Choroid plexus epithelial cell (primary cell): ENCODE results near the gene WDR46.

ENCODE experiments used
- DNase-seq: peaks from one replicate; pipeline ENCODE4 v3.0.0-alpha.2; 2010; ENCODE audit warnings: low read depth
- H3K4me3 ChIP-seq: 2 replicates; pipeline ENCODE4 v1.5.1; 2011; ENCODE audit warnings: low read depth, mild to moderate bottlenecking, control low read depth, low read length, moderate library complexity
- CTCF ChIP-seq: conservative IDR thresholded peaks from 2 replicates; pipeline ENCODE4 v1.5.1; 2011; ENCODE audit warnings: low read depth, mild to moderate bottlenecking, control low read depth, inconsistent platforms, low read length, moderate library complexity

Gene WDR46

GRCh38 chr6:33288921-33289783, at the start of gene WDR46, which contains the start of gene PFDN6:
Gene WDR46 (minus strand): TSS chr6:33289239. CDS start chr6:33289170, 69 bp downstream.
Gene PFDN6 (plus strand): TSS chr6:33289601. CDS start chr6:33289857, 256 bp downstream.
- TF ChIP-seq CTCF, result no peak
- DNase-seq, result peak; percentile 92
- peak within 1 kb of the TSS; percentile 87 for H3K4me3 ChIP-seq

GRCh38 chr6:33336495-33336894, 47.5 kb upstream of the WDR46 start:
- DNase-seq, result no peak
- TF ChIP-seq CTCF, result no peak
- H3K4me3 ChIP-seq, result no peak overlapping the region

- no peak overlapping the region for H3K4me3 ChIP-seq
- no peak for TF ChIP-seq CTCF
- no peak for DNase-seq
Measured at GRCh38 chr6:33335916-33336315, 46.9 kb upstream of the WDR46 start.

GRCh38 chr6:33333666-33334065, 44.6 kb upstream of the WDR46 start:
- no peak for DNase-seq
- no peak for TF ChIP-seq CTCF
- no peak overlapping the region for H3K4me3 ChIP-seq

GRCh38 chr6:33330736-33331135, 41.7 kb upstream of the WDR46 start:
- DNase-seq, result no peak
- no peak for TF ChIP-seq CTCF
- H3K4me3 ChIP-seq, result no peak overlapping the region

- no peak overlapping the region for H3K4me3 ChIP-seq
- no peak for DNase-seq
Measured at GRCh38 chr6:33329058-33329457, 40.0 kb upstream of the WDR46 start.

More at GRCh38 chr6:33329058-33329457, 40.0 kb upstream of the WDR46 start:
- TF ChIP-seq CTCF, result no peak
